HG03196 (cell line): ENCODE measurements around the gene PDE1A.

Experiments
- ATAC-seq: cut with Tn5 transposase; IDR thresholded peaks from one replicate; pipeline ENCODE4 v1.9.1; 2021; ENCODE audit not compliant: unreplicated experiment

The PDE1A gene

GRCh38 chr2:182144041-182144775, 282.6 kb downstream of the PDE1A start:
- ATAC-seq = no peak

- ATAC-seq = no peak
Observed at GRCh38 chr2:182142062-182142461, 284.8 kb downstream of the PDE1A start.

- ATAC-seq = no peak
Observed at GRCh38 chr2:182134201-182134600, 292.6 kb downstream of the PDE1A start.

- ATAC-seq = no peak
Observed at GRCh38 chr2:182133195-182133891, 293.5 kb downstream of the PDE1A start.

- no peak for ATAC-seq
Observed at GRCh38 chr2:182132605-182133004, 294.2 kb downstream of the PDE1A start.

- no peak for ATAC-seq
Observed at GRCh38 chr2:182128821-182129707, 297.8 kb downstream of the PDE1A start.

- ATAC-seq = no peak
Observed at GRCh38 chr2:182117196-182117595, 309.6 kb downstream of the PDE1A start.

GRCh38 chr2:182116774-182117173, 310.1 kb downstream of the PDE1A start:
- ATAC-seq = no peak

GRCh38 chr2:182115258-182115657, 311.6 kb downstream of the PDE1A start:
- no peak for ATAC-seq

- ATAC-seq = no peak
Observed at GRCh38 chr2:182113334-182113733, 313.5 kb downstream of the PDE1A start.

GRCh38 chr2:182110347-182110746, 316.5 kb downstream of the PDE1A start:
- no peak for ATAC-seq

GRCh38 chr2:182103526-182103925, 323.3 kb downstream of the PDE1A start:
- no peak for ATAC-seq

GRCh38 chr2:182101263-182101662, 325.6 kb downstream of the PDE1A start:
- ATAC-seq = no peak

GRCh38 chr2:182098648-182099047, 328.2 kb downstream of the PDE1A start:
- ATAC-seq = no peak

GRCh38 chr2:182097571-182098164, 329.2 kb downstream of the PDE1A start:
- ATAC-seq = no peak

GRCh38 chr2:182090486-182090885, 336.4 kb downstream of the PDE1A start:
- ATAC-seq = no peak
